Stimulated activated CD4-positive, alpha-beta T cell treated with anti-CD3 and anti-CD28 coated beads, Interleukin-4, amount 100 ng/mL, for 24 hours (primary cell): ENCODE measurements around the gene THUMPD1.

Experiments
- DNase-seq: peaks from one replicate; pipeline ENCODE4 v3.0.0-alpha.2; 2020

The THUMPD1 gene

GRCh38 chr16:20689668-20690067, 52.0 kb downstream of the THUMPD1 start:
- no peak for DNase-seq

GRCh38 chr16:20683812-20684211, 57.8 kb downstream of the THUMPD1 start:
- no peak for DNase-seq
